ENCODE measurements around the gene PPFIA3.
"Not testable (repeated sequence)": the region's sequence is repeated elsewhere in the genome, so short reads cannot be mapped to it uniquely, and the experiment has no call there.

The PPFIA3 gene

DNA sequence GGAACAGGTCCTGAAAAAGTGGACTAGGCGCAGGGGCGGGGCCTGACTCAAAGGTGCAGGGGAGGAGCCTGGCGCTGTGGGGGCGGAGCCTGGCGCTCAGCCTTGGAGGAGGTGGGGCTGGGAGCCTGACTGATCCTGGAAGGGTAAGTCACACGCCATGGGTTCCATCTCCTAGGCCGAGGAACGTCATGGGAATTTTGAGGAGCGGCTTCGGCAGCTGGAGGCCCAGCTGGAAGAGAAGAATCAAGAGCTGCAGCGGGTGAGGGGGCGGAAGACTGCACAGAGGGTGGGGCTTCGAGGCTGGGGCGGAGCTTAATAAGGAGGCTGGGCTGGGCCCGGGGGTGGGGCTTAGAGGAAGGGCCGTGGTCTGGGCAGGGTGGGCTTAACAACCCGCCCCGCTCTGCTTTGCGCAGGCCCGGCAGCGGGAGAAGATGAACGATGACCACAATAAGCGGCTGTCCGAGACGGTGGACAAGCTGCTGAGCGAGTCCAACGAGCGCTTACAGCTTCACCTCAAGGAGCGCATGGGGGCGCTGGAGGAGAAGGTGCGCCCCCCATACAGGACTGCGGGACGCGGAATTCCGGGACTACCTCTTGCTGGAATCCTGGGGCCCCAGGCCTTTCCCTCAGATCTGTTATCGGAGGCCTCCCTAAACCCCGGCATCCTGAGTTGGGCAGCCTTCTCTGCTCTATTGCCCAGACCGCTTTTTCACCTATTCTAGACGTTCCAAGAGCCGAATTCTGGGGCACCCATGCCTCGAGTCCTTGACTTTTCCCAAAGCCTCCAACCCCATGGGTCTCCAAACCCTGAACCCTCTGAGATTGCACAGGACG lies 14.5 kb downstream of the PPFIA3 start:
- no peak for TF ChIP-seq Cebpa-rat (IDR thresholded peaks at IDR 0.05)
- no peaks in the 10 kb centered on the region for H4K20me1 ChIP-seq
- H3K27me3 ChIP-seq, result peaks cover 0 to 9% (median 0%) of the 10 kb centered on the region in 11 experiments; a peak in 5 of 22 replicates
- peaks cover 10 to 29% (median 22%) of the 10 kb centered on the region in 10 experiments for H3K4me1 ChIP-seq
- peaks cover 10 to 59% (median 46%) of the 10 kb centered on the region in 11 experiments; a peak in 19 of 22 replicates for H3K36me3 ChIP-seq
- H3K9me3 ChIP-seq (replicated peaks in 1 of 11), result peaks cover 0 to 44% (median 9%) of the 10 kb centered on the region in 11 experiments; a peak in 10 of 22 replicates
- peak overlapping the region in 5 of 11 experiments; percentile 11 to 32 (median 21); a peak in 5 of 22 replicates for H3K4me2 ChIP-seq
- 0 out of 20 replicates have a peak overlapping the region, but pooled peaks of 1 of the 10 experiments have one; percentile 4 for H3K4me3 ChIP-seq
- H3K9ac ChIP-seq, result no peak overlapping the region
- H3K27ac ChIP-seq, result no peak overlapping the region

DNA sequence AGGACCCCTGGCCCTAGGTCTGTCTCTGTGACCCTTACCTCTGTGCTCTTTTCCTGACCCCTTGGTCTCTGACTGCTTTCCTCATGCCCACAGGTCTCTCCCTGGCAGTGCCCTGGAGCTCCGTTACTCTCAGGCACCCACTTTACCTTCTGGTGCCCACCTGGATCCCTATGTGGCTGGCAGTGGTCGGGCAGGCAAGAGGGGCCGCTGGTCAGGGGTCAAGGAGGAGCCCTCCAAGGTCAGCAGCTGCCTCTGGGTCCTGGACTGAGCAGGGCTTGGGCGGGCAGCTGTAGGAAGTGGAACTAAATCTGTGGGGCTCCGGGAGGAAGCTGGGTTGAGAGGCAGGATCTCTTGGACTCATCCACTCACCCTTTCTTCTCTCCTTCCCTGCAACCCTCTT lies 16.3 kb downstream of the PPFIA3 start:
- no peaks in the 10 kb centered on the region for H4K20me1 ChIP-seq
- peak overlapping the region in 6 of 11 experiments; percentile 33 to 73 (median 50); a peak in 6 of 22 replicates for H3K4me2 ChIP-seq
- H3K36me3 ChIP-seq, result peaks cover under 1 to 48% (median 38%) of the 10 kb centered on the region in 11 experiments; a peak in 18 of 22 replicates

DNA sequence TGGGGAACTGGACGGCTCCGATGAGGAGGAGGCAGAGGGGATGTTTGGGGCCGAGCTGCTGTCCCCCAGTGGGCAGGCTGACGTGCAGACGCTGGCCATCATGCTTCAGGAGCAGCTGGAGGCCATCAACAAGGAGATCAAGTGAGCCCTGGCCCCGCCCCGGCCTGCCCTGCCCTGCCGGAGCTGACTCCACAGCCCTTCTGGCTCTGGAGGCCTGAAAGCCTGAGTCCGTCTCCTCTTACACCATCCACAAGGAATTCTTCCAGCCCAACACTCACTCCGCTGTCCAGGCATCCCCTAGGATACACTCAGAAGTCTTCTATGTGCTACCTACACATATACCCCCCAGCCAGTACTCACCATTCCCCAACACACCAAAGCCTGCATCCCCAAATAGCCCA lies 17.4 kb downstream of the PPFIA3 start:
- TF ChIP-seq Cebpa-rat (IDR thresholded peaks at IDR 0.05), result no peak
- no peak overlapping the region for H3K4me3 ChIP-seq
- peaks cover 0 to 43% (median 34%) of the 10 kb centered on the region in 11 experiments; a peak in 18 of 22 replicates for H3K36me3 ChIP-seq
- H3K27ac ChIP-seq, result peak overlapping the region in 2 of 11 experiments; percentile 42 to 47; a peak in 5 of 22 replicates
- H3K27me3 ChIP-seq, result peaks cover 0 to 9% (median 0%) of the 10 kb centered on the region in 11 experiments; a peak in 5 of 22 replicates
- no peak overlapping the region for H3K9ac ChIP-seq
- H3K9me3 ChIP-seq (replicated peaks in 1 of 11), result peaks cover 0 to 24% (median 0%) of the 10 kb centered on the region in 11 experiments; a peak in 3 of 22 replicates
- H4K20me1 ChIP-seq, result no peaks in the 10 kb centered on the region
- peaks cover 24 to 45% (median 36%) of the 10 kb centered on the region in 10 experiments for H3K4me1 ChIP-seq
- peak overlapping the region in 9 of 11 experiments; percentile 15 to 73 (median 48); a peak in 14 of 22 replicates for H3K4me2 ChIP-seq

More for the DNA sequence above, 16.3 kb downstream of the PPFIA3 start:
- Histone ChIP-seq H3K4me1 (peaks cover 15 to 35% (median 25%) of the 10 kb centered on the region in 10 experiments), H3K9ac (no peak overlapping the region), H3K27ac (peak overlapping the region in 3 of 11 experiments; percentile 1 to 48 (median 14); a peak in 3 of 22 replicates), H3K9me3 (replicated peaks in 1 of 11) (peaks cover 0 to 25% (median under 1%) of the 10 kb centered on the region in 11 experiments; a peak in 6 of 22 replicates), H3K27me3 (peaks cover 0 to 9% (median 0%) of the 10 kb centered on the region in 11 experiments; a peak in 5 of 22 replicates), H3K4me3 (no peak overlapping the region)
- TF ChIP-seq Cebpa-rat (IDR thresholded peaks at IDR 0.05), result no peak

DNA sequence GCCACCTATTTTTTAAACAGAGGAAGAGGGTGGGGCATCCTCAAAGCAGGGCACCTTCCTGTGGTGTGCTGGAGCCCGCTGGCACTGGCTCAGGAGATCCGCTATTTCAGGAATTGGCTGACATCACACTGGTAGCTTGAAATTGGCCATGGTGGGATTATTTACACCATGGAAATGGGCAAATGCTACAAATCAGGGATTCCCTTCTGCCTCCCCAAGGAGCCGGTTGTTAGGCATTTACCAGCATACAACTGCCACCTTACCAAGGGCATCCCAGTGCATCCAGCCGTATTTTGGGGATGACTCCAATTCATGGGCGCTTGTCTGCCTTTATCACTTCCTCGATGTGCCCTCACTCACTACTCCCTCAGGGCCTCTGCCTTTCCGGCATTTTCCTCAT lies 21.6 kb downstream of the PPFIA3 start:
- H3K4me2 ChIP-seq, result peak overlapping the region; percentile 36 to 92 (median 59); a peak in 20 of 22 replicates
- TF ChIP-seq Cebpa-rat (IDR thresholded peaks at IDR 0.05), result no peak
- H3K4me3 ChIP-seq, result no peak overlapping the region
- no peaks in the 10 kb centered on the region for H3K27me3 ChIP-seq
- H3K9me3 ChIP-seq (replicated peaks in 1 of 11), result peaks cover 0 to 9% (median 0%) of the 10 kb centered on the region in 11 experiments; a peak in 3 of 22 replicates
- H3K4me1 ChIP-seq, result peaks cover 28 to 67% (median 53%) of the 10 kb centered on the region in 10 experiments
- H3K9ac ChIP-seq, result no peak overlapping the region
- no peaks in the 10 kb centered on the region for H4K20me1 ChIP-seq
- H3K36me3 ChIP-seq, result peaks cover 0 to 20% (median 13%) of the 10 kb centered on the region in 11 experiments; a peak in 14 of 22 replicates
- H3K27ac ChIP-seq, result no peak overlapping the region

DNA sequence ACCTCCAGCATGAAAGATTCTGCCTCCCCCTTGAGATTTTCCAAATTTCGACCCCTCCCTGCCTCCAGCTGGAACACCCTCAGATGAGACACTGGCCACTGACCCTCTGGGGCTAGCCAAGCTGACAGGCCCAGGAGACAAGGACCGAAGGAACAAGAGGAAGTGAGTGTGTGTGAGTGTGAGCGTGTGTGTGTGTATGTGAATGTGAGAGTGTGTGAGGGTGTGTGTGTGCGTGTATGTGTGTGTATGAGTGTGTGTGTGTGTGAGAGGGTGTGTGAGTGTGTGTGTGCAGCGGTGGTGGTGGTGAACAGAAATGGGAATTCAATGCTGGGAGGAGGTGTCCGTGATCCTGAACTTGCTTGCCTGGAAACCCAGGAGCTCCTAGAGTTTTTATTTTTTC lies 22.0 kb downstream of the PPFIA3 start:
- Histone ChIP-seq H3K4me2 (peak overlapping the region; percentile 36 to 92 (median 59); a peak in 20 of 22 replicates), H3K9ac (no peak overlapping the region)

DNA sequence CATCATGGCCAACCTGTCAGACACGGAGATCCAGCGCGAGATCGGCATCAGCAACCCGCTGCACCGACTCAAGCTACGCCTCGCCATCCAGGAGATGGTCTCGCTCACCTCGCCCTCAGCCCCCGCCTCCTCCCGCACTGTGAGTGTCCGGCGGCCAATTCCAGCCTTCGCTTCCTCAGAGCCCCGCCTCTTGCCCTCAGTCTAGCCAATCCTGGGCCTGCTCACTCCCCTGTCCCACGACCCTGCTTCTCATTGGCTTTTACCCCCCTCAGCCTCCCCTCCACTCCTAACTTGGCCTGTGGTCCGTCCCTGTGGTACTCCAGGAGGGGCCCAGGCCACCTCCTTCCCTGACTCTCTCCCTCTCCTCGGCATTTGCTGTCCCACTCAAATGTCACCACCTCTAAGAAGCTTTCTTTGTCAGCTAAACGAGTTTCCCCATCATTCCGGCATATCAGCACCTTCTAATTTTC lies 23.6 kb downstream of the PPFIA3 start:
- Histone ChIP-seq H3K9ac (peak overlapping the region in 5 of 11 experiments; percentile 41 to 61 (median 57); a peak in 6 of 22 replicates), H3K4me2 (peak overlapping the region; percentile 78 to 94 (median 91)), H3K27me3 (no peaks in the 10 kb centered on the region), H3K36me3 (0 out of 22 replicates have a peak, but pooled peaks cover 0 to 2% (median 0%) of the 10 kb centered on the region in 11 experiments), H3K4me1 (peaks cover 15 to 60% (median 53%) of the 10 kb centered on the region in 10 experiments), H4K20me1 (no peaks in the 10 kb centered on the region; a peak in 1 of 22 replicates), H3K9me3 (replicated peaks in 1 of 11) (no peaks in the 10 kb centered on the region), H3K27ac (no peak overlapping the region), H3K4me3 (peak overlapping the region; percentile 39 to 63 (median 51); a peak in 16 of 20 replicates)
- no peak for TF ChIP-seq Cebpa-rat (IDR thresholded peaks at IDR 0.05)

More for the DNA sequence above, 22.0 kb downstream of the PPFIA3 start:
- H3K4me3 ChIP-seq, result no peak overlapping the region
- H4K20me1 ChIP-seq, result no peaks in the 10 kb centered on the region
- peaks cover 0 to 16% (median 9%) of the 10 kb centered on the region in 11 experiments; a peak in 14 of 22 replicates for H3K36me3 ChIP-seq
- peaks cover 24 to 67% (median 57%) of the 10 kb centered on the region in 10 experiments for H3K4me1 ChIP-seq
- no peak for TF ChIP-seq Cebpa-rat (IDR thresholded peaks at IDR 0.05)
- H3K27me3 ChIP-seq, result no peaks in the 10 kb centered on the region
- H3K27ac ChIP-seq, result no peak overlapping the region
- peaks cover 0 to 5% (median 0%) of the 10 kb centered on the region in 11 experiments; a peak in 2 of 22 replicates for H3K9me3 ChIP-seq (replicated peaks in 1 of 11)

DNA sequence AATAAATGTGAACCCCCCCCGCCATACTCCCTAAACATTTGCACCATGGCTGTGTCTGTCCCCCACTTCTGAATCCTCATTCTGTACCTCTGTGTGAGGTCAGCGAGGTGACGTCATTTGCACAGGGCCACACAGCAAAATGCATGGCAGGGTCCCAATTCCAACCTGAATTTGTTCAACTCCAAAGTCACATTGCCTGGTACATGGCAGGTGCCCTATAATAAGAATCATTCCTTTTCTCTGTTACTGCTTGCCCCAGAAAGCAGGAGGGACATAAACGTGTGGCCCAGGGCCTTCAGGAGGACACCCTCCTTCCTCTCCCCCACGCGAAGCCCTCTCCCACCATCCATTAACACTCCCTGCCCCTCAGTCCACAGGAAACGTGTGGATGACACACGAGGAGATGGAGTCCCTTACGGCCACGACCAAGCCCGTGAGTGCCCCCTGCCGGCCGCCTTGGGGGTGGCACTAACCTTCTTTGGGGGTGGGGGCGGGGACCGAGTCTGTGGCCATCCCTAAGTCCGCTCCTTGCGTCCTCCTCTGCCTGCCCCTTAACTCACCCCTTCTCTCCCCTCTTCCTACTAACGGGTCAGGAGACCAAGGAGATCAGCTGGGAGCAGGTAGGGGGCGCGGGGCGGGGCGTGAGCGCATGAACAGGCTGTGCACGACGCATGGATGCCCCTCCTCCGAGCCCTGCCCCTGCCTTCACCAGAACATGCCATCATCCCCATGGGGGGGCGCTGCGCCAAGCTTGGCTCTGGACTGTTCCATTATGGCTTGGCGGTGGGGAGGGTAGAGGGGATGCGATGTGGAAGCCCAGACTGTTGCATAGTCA lies 26.4 kb downstream of the PPFIA3 start:
- TF ChIP-seq Cebpa-rat (IDR thresholded peaks at IDR 0.05), result no peak
- peaks cover 28 to 65% (median 60%) of the 10 kb centered on the region in 10 experiments for H3K4me1 ChIP-seq
- peak overlapping the region in 2 of 11 experiments; percentile 14 to 22; a peak in 2 of 22 replicates for H3K9ac ChIP-seq
- no peaks in the 10 kb centered on the region for H3K36me3 ChIP-seq
- no peak overlapping the region; a peak in 1 of 22 replicates for H3K27ac ChIP-seq
- H3K9me3 ChIP-seq (replicated peaks in 1 of 11), result no peaks in the 10 kb centered on the region
- H3K27me3 ChIP-seq, result no peaks in the 10 kb centered on the region
- peaks cover 0 to 3% (median 0%) of the 10 kb centered on the region in 11 experiments; a peak in 2 of 22 replicates for H4K20me1 ChIP-seq
- peak overlapping the region in 3 of 10 experiments; percentile 17 to 37 (median 36); a peak in 4 of 20 replicates for H3K4me3 ChIP-seq
- peak overlapping the region; percentile 23 to 84 (median 63) for H3K4me2 ChIP-seq

DNA sequence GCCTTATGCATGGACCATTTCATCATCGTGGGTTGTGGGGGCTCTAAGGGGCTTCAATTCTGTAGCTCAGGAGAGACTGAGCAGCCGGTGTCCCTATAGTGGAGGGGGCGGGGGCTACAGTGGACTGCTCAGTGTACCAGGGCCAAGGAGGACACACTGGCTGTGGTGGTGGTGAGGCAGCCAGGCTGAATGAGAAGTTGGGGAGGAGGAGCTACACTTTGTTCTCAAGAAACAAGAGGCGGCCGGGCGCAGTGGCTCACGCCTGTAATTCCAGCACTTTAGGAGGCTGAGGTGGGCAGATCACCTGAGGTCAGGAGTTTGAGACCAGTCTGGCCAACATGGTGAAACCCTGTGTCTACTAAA lies 27.0 kb downstream of the PPFIA3 start:
- H3K4me1 ChIP-seq, result peaks cover 28 to 65% (median 60%) of the 10 kb centered on the region in 10 experiments
- not testable (repeated sequence) for H3K27me3 ChIP-seq; H3K9ac ChIP-seq; H3K9me3 ChIP-seq (replicated peaks in 1 of 11); H3K27ac ChIP-seq; H3K36me3 ChIP-seq; H4K20me1 ChIP-seq
- H3K4me3 ChIP-seq, result peak overlapping the region in 1 of 10 experiments; percentile 37; a peak in 2 of 20 replicates
- peak overlapping the region; percentile 23 to 84 (median 63); a peak in 21 of 22 replicates for H3K4me2 ChIP-seq
